HL-60/S4 (cell line): ENCODE measurements around the gene TAS2R16.

Experiments
- in situ Hi-C: fragments of 300-500 bp; cut with MboI; formaldehyde crosslinking; loops from 2 replicates; pipeline ENCODE4 v1.14.3; 2022; ENCODE audit warnings: low sequenced_read_pairs

The TAS2R16 gene

GRCh38 chr7:122995600-122995999, at the start of gene TAS2R16:
Gene TAS2R16 (minus strand): TSS chr7:122995700. CDS start chr7:122995634, 66 bp downstream.
- in situ Hi-C loops = no loop called here

GRCh38 chr7:123043642-123044041, 48.1 kb upstream of the TAS2R16 start:
- in situ Hi-C loops = no loop called here

DNA sequence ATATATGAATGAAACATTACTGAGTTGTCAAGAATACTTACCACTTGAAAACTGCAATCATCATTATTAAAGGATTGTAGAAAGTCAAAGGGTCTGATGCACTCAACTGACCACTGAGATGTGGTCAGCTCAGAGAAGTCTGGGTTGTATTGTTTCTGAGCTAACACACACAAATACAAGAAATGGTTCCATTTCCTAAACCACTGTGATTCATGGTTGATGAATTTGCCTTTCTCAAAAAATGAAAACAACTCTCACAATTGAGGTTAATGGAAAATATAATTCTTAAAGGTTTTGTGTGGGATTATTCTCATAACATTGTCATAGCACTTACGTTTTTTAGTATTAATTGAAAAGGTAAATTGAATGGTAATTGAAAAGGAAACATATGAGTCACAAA, 45.6 kb upstream of the TAS2R16 start:
- in situ Hi-C loops = no loop called here

- in situ Hi-C loops = no loop called here
Observed at GRCh38 chr7:123039269-123039668, 43.8 kb upstream of the TAS2R16 start.

- in situ Hi-C loops = no loop called here
Observed at GRCh38 chr7:123034106-123034505, 38.6 kb upstream of the TAS2R16 start.

DNA sequence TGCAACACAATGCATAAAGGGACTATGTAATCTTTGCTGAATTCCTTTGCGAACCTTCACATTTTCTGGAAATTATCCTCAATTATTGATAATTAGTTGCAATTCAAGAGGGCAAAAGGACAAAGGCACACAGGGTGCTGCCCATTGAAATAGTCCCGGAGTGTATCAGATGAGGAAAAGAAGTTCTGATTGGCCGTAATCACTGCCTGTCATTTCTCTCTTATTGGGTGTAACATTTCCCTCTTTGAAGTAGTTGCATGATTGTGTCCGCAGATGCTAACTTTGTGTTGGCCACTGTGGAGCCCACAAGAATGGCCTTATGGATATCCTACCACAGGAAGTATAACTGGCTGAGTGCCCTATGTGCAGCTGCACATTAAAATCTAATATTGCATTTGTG, 35.1 kb upstream of the TAS2R16 start:
- in situ Hi-C loops = no loop called here

DNA sequence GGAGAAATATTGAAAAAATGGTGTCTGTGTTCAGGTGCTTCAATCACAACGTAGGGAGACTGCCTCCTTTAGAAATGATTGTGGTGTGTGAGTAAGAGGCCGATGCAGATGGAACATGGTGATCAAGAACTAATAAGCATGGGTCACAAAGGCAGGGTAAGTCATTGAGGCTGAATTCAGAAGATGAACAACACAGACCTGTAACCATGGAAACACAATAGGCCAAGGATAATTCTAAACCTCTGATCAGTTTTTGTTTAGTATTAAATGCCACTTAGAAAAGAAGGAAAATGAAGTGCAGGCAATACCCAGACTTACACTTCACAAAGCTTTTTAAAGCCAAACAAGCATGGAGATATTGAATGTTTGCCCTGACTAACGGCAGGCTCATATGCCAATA, 32.8 kb upstream of the TAS2R16 start:
- in situ Hi-C loops = no loop called here

GRCh38 chr7:123026251-123026650, 30.8 kb upstream of the TAS2R16 start:
- in situ Hi-C loops = no loop called here

DNA sequence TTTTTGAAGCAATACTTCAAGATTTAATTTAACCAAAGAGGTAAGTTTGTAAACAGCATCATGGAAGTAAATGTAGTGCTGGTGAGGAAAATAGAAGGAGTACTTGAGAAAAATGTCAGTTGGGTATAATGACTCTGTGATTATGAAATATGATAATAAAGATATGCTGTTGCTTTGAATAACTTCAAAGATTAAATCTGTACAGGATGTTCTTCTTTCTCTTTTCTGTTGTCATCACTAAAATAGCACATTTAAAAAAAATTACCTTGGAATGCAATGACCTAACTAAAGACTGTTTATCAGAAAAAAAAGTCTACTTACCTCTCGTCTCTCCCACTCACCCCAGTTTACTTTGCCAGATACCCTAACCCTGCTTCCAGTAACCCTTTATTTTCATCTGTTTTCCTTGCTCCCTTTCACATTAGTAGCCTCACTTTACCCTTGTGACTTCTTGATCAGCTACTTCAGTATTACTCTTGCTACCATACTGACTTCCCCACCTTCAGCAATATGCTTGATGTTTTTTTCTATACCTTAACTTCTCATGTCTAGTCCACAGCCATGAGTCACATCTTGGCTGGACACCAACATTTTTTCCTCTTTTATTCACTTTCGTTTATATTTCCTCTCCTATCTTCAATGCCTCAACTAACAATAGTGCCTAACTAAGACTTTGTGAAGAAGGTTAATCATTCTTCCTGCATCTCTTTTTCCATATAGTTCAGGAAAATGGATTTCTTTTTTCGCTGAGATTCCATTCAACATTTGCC, 29.7 kb upstream of the TAS2R16 start:
- in situ Hi-C loops = no loop called here

GRCh38 chr7:123023126-123023525, 27.6 kb upstream of the TAS2R16 start:
- in situ Hi-C loops = no loop called here

GRCh38 chr7:123022576-123022975, 27.1 kb upstream of the TAS2R16 start:
- in situ Hi-C loops = no loop called here

- in situ Hi-C loops = no loop called here
Observed at GRCh38 chr7:123012435-123012834, 16.9 kb upstream of the TAS2R16 start.

DNA sequence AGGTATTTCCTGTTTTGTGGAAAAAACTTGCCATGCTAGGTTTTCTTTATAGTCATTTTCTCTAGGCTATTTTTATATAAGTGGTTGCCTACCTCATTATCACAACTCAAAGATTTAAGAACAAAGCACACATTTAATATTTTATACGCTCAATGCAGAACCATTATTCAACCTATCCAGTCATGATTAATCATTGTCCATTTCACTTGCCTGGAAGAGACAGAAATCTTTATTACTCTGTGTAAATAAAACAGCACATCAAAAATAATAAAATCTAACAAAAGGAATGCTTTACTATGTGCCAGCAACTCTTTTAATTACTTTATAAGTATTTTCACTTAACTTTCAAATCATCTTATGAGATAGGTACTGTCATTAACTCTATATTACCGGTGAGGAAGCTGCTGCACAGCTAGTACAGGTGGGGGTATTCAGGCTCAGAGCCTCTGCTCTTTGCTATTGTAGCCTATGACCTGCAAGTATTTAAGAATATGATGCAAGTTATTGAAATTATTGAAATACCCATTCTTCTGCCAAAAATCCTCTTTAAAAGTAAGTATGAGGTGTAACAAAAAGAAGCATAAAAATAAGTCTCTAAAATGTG, 16.4 kb upstream of the TAS2R16 start:
- in situ Hi-C loops = no loop called here

- in situ Hi-C loops = no loop called here
Observed at GRCh38 chr7:123004931-123005330, 9.4 kb upstream of the TAS2R16 start.

DNA sequence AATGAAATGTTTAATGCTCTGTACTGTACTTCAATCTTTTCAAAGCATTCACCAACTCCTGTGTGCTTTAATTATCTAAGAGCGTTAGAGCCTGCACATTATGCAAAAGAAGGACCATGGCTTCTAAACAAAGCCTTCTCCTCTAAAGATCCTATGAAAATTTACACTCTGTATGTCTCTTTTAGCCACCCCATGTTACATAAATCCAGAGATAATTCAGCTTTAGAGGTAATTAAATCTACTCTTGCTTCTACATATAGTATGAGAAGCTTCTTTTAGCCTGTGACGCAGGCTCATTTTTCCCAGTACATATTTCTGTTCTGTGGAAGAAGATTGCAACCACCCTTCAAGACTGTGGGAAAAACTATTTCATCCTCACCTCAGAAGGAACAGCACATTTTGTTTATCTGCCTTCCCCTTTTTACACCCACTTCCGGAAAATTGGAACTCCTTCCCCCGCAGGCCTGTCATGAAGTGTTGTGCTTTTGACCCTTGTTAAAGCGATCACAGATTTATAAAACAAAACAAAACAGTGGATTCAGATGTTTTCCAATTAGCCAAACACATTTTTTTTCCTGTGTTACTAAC, 8.1 kb upstream of the TAS2R16 start:
- in situ Hi-C loops = no loop called here

- in situ Hi-C loops = no loop called here
Observed at GRCh38 chr7:122989577-122989976, 5.9 kb downstream of the TAS2R16 start.

- in situ Hi-C loops = no loop called here
Observed at GRCh38 chr7:122989041-122989440, 6.5 kb downstream of the TAS2R16 start.

GRCh38 chr7:122988333-122988732, 7.2 kb downstream of the TAS2R16 start:
- in situ Hi-C loops = no loop called here

DNA sequence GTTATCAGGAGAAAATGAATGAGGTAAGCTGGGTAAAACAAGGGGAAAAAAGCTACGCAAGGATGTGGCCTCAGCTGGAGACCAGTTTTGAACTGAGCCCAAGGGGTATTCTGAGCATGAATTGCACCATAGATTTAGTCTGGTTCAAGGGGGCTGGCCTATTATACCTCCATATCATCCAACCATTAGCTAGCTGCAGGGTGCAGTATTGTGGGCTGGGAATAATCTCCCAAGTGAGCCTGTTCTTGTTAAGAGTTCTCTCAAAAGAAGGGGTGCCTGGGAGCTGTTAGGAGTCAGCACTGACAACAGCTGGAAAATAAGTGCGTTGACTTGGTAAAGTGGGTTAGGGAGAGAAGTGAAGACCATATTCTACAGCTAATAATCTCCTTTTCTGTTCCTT, 8.0 kb downstream of the TAS2R16 start:
- in situ Hi-C loops = no loop called here

DNA sequence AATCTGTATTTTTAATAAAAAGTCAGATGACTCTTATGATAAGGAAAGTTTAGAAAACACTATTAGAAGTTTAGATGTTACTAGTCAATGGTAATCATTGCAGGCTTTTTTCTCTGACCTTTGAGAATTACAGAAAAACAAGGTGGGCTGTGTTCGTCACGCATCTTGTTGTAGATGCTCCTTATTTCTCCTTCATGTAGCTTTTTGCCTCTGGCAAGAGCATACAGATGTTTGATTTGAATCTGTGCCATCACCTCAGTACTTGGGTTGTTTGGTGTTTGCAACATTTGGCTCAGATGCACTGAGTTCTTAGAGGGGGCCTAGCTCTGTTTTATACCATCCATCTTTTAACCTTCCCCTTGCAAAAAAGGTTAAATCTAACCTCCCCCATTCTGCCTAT, 11.5 kb downstream of the TAS2R16 start:
- in situ Hi-C loops = no loop called here

DNA sequence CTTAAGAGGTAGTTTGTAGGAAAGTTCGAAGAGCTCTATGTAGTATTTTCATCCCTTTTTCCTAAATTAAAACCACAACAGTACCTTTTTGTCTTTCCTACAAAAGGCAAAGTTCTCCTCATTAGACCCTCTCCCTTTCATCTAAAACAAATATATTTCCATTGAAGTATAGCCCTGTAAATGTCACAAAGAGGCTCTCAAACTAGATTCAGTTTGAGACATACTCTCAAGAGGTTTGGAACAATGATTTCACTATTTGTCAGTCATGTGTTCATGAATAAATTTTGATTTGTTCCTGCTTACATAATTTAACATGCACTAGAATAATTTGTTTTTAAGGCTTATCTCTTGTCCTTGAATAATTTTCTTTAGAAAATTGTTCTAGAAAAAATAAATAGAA, 12.2 kb downstream of the TAS2R16 start:
- in situ Hi-C loops = no loop called here

GRCh38 chr7:122975341-122975740, 20.2 kb downstream of the TAS2R16 start:
- in situ Hi-C loops = no loop called here
